ENCODE data around the gene PDE4D.

Gene PDE4D

GRCh38 chr5:59117320-59117719, 776.2 kb downstream of the PDE4D start:
- TF ChIP-seq, protein P1, sequence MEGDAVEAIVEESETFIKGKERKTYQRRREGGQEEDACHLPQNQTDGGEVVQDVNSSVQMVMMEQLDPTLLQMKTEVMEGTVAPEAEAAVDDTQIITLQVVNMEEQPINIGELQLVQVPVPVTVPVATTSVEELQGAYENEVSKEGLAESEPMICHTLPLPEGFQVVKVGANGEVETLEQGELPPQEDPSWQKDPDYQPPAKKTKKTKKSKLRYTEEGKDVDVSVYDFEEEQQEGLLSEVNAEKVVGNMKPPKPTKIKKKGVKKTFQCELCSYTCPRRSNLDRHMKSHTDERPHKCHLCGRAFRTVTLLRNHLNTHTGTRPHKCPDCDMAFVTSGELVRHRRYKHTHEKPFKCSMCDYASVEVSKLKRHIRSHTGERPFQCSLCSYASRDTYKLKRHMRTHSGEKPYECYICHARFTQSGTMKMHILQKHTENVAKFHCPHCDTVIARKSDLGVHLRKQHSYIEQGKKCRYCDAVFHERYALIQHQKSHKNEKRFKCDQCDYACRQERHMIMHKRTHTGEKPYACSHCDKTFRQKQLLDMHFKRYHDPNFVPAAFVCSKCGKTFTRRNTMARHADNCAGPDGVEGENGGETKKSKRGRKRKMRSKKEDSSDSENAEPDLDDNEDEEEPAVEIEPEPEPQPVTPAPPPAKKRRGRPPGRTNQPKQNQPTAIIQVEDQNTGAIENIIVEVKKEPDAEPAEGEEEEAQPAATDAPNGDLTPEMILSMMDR (IDR thresholded peaks at IDR 0.05; ENCODE audit: insufficient read depth, low read length, poor library complexity, severe bottlenecking), result no peak
- DNase-seq (ENCODE audit: extremely low read depth, insufficient read length), result no peak
- H3K36me3 ChIP-seq (ENCODE audit: control insufficient read depth, insufficient read depth, low read length), result no peaks in the 10 kb centered on the region
- no peaks in the 10 kb centered on the region for H3K27me3 ChIP-seq (replicated peaks; ENCODE audit: control insufficient read depth, insufficient read depth, low read length)
- no peak overlapping the region for H3K4me3 ChIP-seq (replicated peaks; ENCODE audit: low read depth, low read length)

GRCh38 chr5:59116231-59116865, 777.2 kb downstream of the PDE4D start:
- TF ChIP-seq, protein P1 (IDR thresholded peaks at IDR 0.05; ENCODE audit: insufficient read depth, low read length, poor library complexity, severe bottlenecking), result no peak
- Histone ChIP-seq H3K4me3 (replicated peaks; ENCODE audit: low read depth, low read length) (no peak overlapping the region), H3K27me3 (replicated peaks; ENCODE audit: control insufficient read depth, insufficient read depth, low read length) (no peaks in the 10 kb centered on the region), H3K36me3 (ENCODE audit: control insufficient read depth, insufficient read depth, low read length) (no peaks in the 10 kb centered on the region)
- no peak for DNase-seq (ENCODE audit: extremely low read depth, insufficient read length)

DNA sequence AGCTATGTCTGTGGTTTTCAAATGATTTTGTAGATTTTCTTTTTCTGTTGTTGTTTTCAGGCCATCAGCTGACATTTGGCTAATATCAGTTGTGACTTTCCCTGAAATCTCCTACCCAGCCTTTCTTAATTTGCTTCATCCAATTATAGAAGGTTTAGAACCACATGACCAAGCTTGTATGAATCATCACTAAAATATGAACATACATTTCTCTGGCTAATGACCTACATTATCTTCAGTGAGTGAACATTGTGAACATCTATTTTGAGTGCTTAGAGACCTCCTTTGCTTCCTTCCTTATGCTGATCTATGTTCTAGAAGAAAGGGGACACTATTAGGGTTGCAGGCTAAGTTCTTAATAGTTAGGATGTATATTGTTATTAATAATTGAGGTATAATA, 778.2 kb downstream of the PDE4D start:
- Histone ChIP-seq H3K4me3 (replicated peaks; ENCODE audit: low read depth, low read length) (no peak overlapping the region), H3K27me3 (replicated peaks; ENCODE audit: control insufficient read depth, insufficient read depth, low read length) (no peaks in the 10 kb centered on the region), H3K36me3 (ENCODE audit: control insufficient read depth, insufficient read depth, low read length) (no peaks in the 10 kb centered on the region)
- TF ChIP-seq, protein P1 (IDR thresholded peaks at IDR 0.05; ENCODE audit: insufficient read depth, low read length, poor library complexity, severe bottlenecking), result no peak
- DNase-seq (ENCODE audit: extremely low read depth, insufficient read length), result no peak

DNA sequence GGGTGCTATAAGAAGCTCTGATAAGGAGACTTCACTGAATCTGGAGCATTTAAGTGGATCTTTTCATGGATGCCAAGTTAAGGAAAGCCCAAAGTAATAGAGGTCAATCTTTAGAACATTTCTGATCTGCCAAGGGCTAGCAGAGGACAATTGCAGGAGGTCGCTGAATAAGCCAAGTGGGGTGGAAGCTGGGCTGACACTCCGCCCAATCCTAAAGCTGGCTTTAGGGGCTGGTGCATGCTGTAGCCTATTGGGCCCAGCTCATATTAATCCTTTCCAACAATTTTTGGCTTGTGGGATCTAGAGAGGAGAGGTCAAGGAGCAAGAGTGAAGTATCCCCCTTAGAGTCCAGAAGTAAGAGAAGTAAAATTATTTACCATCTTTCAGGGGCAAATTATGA, 784.1 kb downstream of the PDE4D start:
- Histone ChIP-seq H3K4me3 (replicated peaks; ENCODE audit: low read depth, low read length) (no peak overlapping the region), H3K36me3 (ENCODE audit: control insufficient read depth, insufficient read depth, low read length) (no peaks in the 10 kb centered on the region), H3K27me3 (replicated peaks; ENCODE audit: control insufficient read depth, insufficient read depth, low read length) (no peaks in the 10 kb centered on the region)
- DNase-seq (ENCODE audit: extremely low read depth, insufficient read length), result no peak
- TF ChIP-seq, protein P1 (IDR thresholded peaks at IDR 0.05; ENCODE audit: insufficient read depth, low read length, poor library complexity, severe bottlenecking), result no peak

GRCh38 chr5:59107692-59108091, 785.8 kb downstream of the PDE4D start:
- DNase-seq (ENCODE audit: extremely low read depth, insufficient read length), result no peak
- H3K4me3 ChIP-seq (replicated peaks; ENCODE audit: low read depth, low read length), result no peak overlapping the region
- TF ChIP-seq, protein P1 (IDR thresholded peaks at IDR 0.05; ENCODE audit: insufficient read depth, low read length, poor library complexity, severe bottlenecking), result no peak
- H3K36me3 ChIP-seq (ENCODE audit: control insufficient read depth, insufficient read depth, low read length), result no peaks in the 10 kb centered on the region
- no peaks in the 10 kb centered on the region for H3K27me3 ChIP-seq (replicated peaks; ENCODE audit: control insufficient read depth, insufficient read depth, low read length)
